GM12892 (cell line): ENCODE results near the gene RNFT2.

ENCODE experiments used
- POLR2A ChIP-seq: IDR thresholded peaks from 2 replicates; pipeline ENCODE4 v1.6.1; 2011; ENCODE audit warnings: low read depth, low read length, control low read depth
- POLR2AphosphoS5 ChIP-seq: IDR thresholded peaks from 2 replicates; pipeline ENCODE4 v1.6.1; 2011; ENCODE audit warnings: low read depth, low read length, control low read depth
- TAF1 ChIP-seq: IDR thresholded peaks from 2 replicates; pipeline ENCODE4 v1.6.1; 2011; ENCODE audit warnings: low read depth, mild to moderate bottlenecking, control low read depth, low read length, borderline replicate concordance

- TF ChIP-seq POLR2AphosphoS5: no peak
- no peak for TF ChIP-seq POLR2A
- no peak for TF ChIP-seq TAF1
Observed at GRCh38 chr12:116874324-116874995, 136.3 kb downstream of the RNFT2 start.
